ENCODE measurements around the gene ING3. TPM values are rescaled to one million over a fixed set of nuclear protein-coding genes. Genes with fewer than 3 reads are reported as not detected.
"Not testable (repeated sequence)": the region's sequence is repeated elsewhere in the genome, so short reads cannot be mapped to it uniquely, and the experiment has no call there.

ING3 gene
- polyA plus RNA-seq, 1 donor (not counting 4 experiments of a cell fraction or from before 2014, with no cell fraction given), result 9.0 TPM

GRCh38 chr7:120981888-120982615 lies 31.5 kb downstream of the ING3 start:
- dilution Hi-C loops (cut with MboI; ENCODE audit: extremely low pct_ligation_motif_present, low sequenced_read_pairs), result no loop called here
- Histone ChIP-seq H3K79me2 (ENCODE audit: control insufficient read depth, insufficient read depth, low read length) (no peaks in the 10 kb centered on the region), H3K9ac (ENCODE audit: control insufficient read depth, extremely low read depth, insufficient read depth, low read length) (no peak overlapping the region), H3K27ac (ENCODE audit: control insufficient read depth, insufficient read depth, low read length) (no peak overlapping the region), H3K9me1 (ENCODE audit: control insufficient read depth, extremely low read depth, insufficient read depth, low read length) (no peaks in the 10 kb centered on the region), H3K9me3 (ENCODE audit: control insufficient read depth, low read depth, low read length) (no peaks in the 10 kb centered on the region), H3K27me3 (ENCODE audit: control insufficient read depth, extremely low read depth, insufficient read depth, low read length) (no peaks in the 10 kb centered on the region), H4K20me1 (ENCODE audit: control insufficient read depth, extremely low read depth, insufficient read depth, low read length) (no peaks in the 10 kb centered on the region), H3K4me3 (ENCODE audit: control insufficient read depth in 2 of 3, extremely low read depth in 1 of 3, insufficient read depth in 2 of 3, low read depth in 1 of 3, low read length in 3 of 3) (no peak overlapping the region), H3K36me3 (ENCODE audit: control insufficient read depth in 2 of 2, extremely low read depth in 1 of 2, insufficient read depth in 2 of 2, low read length in 2 of 2) (no peaks in the 10 kb centered on the region), H3K4me1 (ENCODE audit: control insufficient read depth, extremely low read depth, insufficient read depth, low read length) (peaks cover 5% of the 10 kb centered on the region), H3K4me2 (ENCODE audit: control insufficient read depth, extremely low read depth, insufficient read depth, low read depth, low read length) (no peak overlapping the region), H2AFZ (ENCODE audit: control insufficient read depth, low read length) (no peak overlapping the region)
- no peak for TF ChIP-seq EZH2 (IDR thresholded peaks at IDR 0.05; ENCODE audit: low read length)
- TF ChIP-seq CTCF (optimal IDR thresholded peaks at IDR 0.05 in 1 of 3, IDR thresholded peaks at IDR 0.05 in 1 of 3, conservative IDR thresholded peaks at IDR 0.05 in 1 of 3; ENCODE audit: extremely low read depth in 1 of 3, insufficient read depth in 2 of 3, low read length in 3 of 3), result no peak
- FAIRE-seq (peak; percentile 26), DNase-seq (ENCODE audit: low read depth, low spot score) (no peak)

GRCh38 chr7:120983592-120983991 lies 33.0 kb downstream of the ING3 start:
- H3K9me1 ChIP-seq (ENCODE audit: control insufficient read depth, extremely low read depth, insufficient read depth, low read length); H3K9me3 ChIP-seq (ENCODE audit: control insufficient read depth, low read depth, low read length); H3K4me3 ChIP-seq (ENCODE audit: control insufficient read depth in 2 of 3, extremely low read depth in 1 of 3, insufficient read depth in 2 of 3, low read depth in 1 of 3, low read length in 3 of 3); H3K4me2 ChIP-seq (ENCODE audit: control insufficient read depth, extremely low read depth, insufficient read depth, low read depth, low read length); H2AFZ ChIP-seq (ENCODE audit: control insufficient read depth, low read length); H3K9ac ChIP-seq (ENCODE audit: control insufficient read depth, extremely low read depth, insufficient read depth, low read length); DNase-seq (ENCODE audit: low read depth, low spot score); H3K27me3 ChIP-seq (ENCODE audit: control insufficient read depth, extremely low read depth, insufficient read depth, low read length); H3K27ac ChIP-seq (ENCODE audit: control insufficient read depth, insufficient read depth, low read length); H3K36me3 ChIP-seq (ENCODE audit: control insufficient read depth in 2 of 2, extremely low read depth in 1 of 2, insufficient read depth in 2 of 2, low read length in 2 of 2); H4K20me1 ChIP-seq (ENCODE audit: control insufficient read depth, extremely low read depth, insufficient read depth, low read length); FAIRE-seq; dilution Hi-C loops (cut with MboI; ENCODE audit: extremely low pct_ligation_motif_present, low sequenced_read_pairs); H3K79me2 ChIP-seq (ENCODE audit: control insufficient read depth, insufficient read depth, low read length): not testable (repeated sequence)
- H3K4me1 ChIP-seq (ENCODE audit: control insufficient read depth, extremely low read depth, insufficient read depth, low read length), result peaks cover 13% of the 10 kb centered on the region

- Histone ChIP-seq H3K9ac (ENCODE audit: control insufficient read depth, extremely low read depth, insufficient read depth, low read length) (no peak overlapping the region), H2AFZ (ENCODE audit: control insufficient read depth, low read length) (no peak overlapping the region), H3K27me3 (ENCODE audit: control insufficient read depth, extremely low read depth, insufficient read depth, low read length) (no peaks in the 10 kb centered on the region), H3K4me1 (ENCODE audit: control insufficient read depth, extremely low read depth, insufficient read depth, low read length) (peaks cover 16% of the 10 kb centered on the region), H3K79me2 (ENCODE audit: control insufficient read depth, insufficient read depth, low read length) (no peaks in the 10 kb centered on the region), H3K9me1 (ENCODE audit: control insufficient read depth, extremely low read depth, insufficient read depth, low read length) (no peaks in the 10 kb centered on the region), H3K36me3 (ENCODE audit: control insufficient read depth in 2 of 2, extremely low read depth in 1 of 2, insufficient read depth in 2 of 2, low read length in 2 of 2) (no peaks in the 10 kb centered on the region), H3K9me3 (ENCODE audit: control insufficient read depth, low read depth, low read length) (no peaks in the 10 kb centered on the region), H3K4me2 (ENCODE audit: control insufficient read depth, extremely low read depth, insufficient read depth, low read depth, low read length) (no peak overlapping the region), H3K27ac (ENCODE audit: control insufficient read depth, insufficient read depth, low read length) (no peak overlapping the region), H4K20me1 (ENCODE audit: control insufficient read depth, extremely low read depth, insufficient read depth, low read length) (no peaks in the 10 kb centered on the region), H3K4me3 (ENCODE audit: control insufficient read depth in 2 of 3, extremely low read depth in 1 of 3, insufficient read depth in 2 of 3, low read depth in 1 of 3, low read length in 3 of 3) (no peak overlapping the region)
- DNase-seq (ENCODE audit: low read depth, low spot score), result no peak
- no peak for FAIRE-seq
- dilution Hi-C loops (cut with MboI; ENCODE audit: extremely low pct_ligation_motif_present, low sequenced_read_pairs), result no loop called here
- TF ChIP-seq EZH2 (IDR thresholded peaks at IDR 0.05; ENCODE audit: low read length) (no peak), CTCF (optimal IDR thresholded peaks at IDR 0.05 in 1 of 3, IDR thresholded peaks at IDR 0.05 in 1 of 3, conservative IDR thresholded peaks at IDR 0.05 in 1 of 3; ENCODE audit: extremely low read depth in 1 of 3, insufficient read depth in 2 of 3, low read length in 3 of 3) (no peak)
Measured at GRCh38 chr7:120984406-120984805, 33.8 kb downstream of the ING3 start.

All from keratinocyte (primary cell).